ENCODE measurements around the gene PSENEN.

Gene PSENEN

GRCh38 chr19:35740423-35741202 lies 4.8 kb upstream of the PSENEN start (continued):
- peak; percentile 95 for TF ChIP-seq PRDM10 (tag by site-specific recombination; IDR thresholded peaks at IDR 0.05)
- peak; percentile 100 for TF ChIP-seq SP3 (tag by site-specific recombination; IDR thresholded peaks at IDR 0.05)
- TF ChIP-seq ZNF513 (tag by site-specific recombination; IDR thresholded peaks at IDR 0.05) = no peak
- TF ChIP-seq ZBTB21 (tag by site-specific recombination; IDR thresholded peaks at IDR 0.05) = 0 out of 2 replicates have a peak, but pooled peaks have one; percentile 42
- TF ChIP-seq ZNF521 (tag by site-specific recombination; IDR thresholded peaks at IDR 0.05) = no peak
- TF ChIP-seq CTCF (tag by site-specific recombination; IDR thresholded peaks at IDR 0.05) = peak; percentile 99; the same call in 1 of the 2 replicates
- TF ChIP-seq ZNF335 (tag by site-specific recombination; conservative IDR thresholded peaks at IDR 0.05) = peak; percentile 99
- TF ChIP-seq ZNF266 (tag by site-specific recombination; IDR thresholded peaks at IDR 0.05; ENCODE audit: low read depth) = no peak
- TF ChIP-seq ZNF394 (tag by site-specific recombination; IDR thresholded peaks at IDR 0.05; ENCODE audit: borderline replicate concordance) = peak; percentile 84
- no peak for TF ChIP-seq ZFP3 (tag by site-specific recombination; IDR thresholded peaks at IDR 0.05; ENCODE audit: low read depth)
- no peak for TF ChIP-seq ZSCAN18 (tag by site-specific recombination; IDR thresholded peaks at IDR 0.05)
- peak; percentile 98 for TF ChIP-seq ZSCAN30 (tag by site-specific recombination; IDR thresholded peaks at IDR 0.05)
- no peak for TF ChIP-seq REST (tag by site-specific recombination; IDR thresholded peaks at IDR 0.05)
- TF ChIP-seq FEZF1 (tag by site-specific recombination; IDR thresholded peaks at IDR 0.05) = no peak
- no peak for TF ChIP-seq AEBP2 (tag by site-specific recombination; IDR thresholded peaks at IDR 0.05; ENCODE audit: borderline replicate concordance)
